Heart left ventricle (tissue), 16 donors: Measurements from ENCODE around the gene PACS2. TPM values are rescaled to one million over a fixed set of nuclear protein-coding genes. Genes with fewer than 3 reads are reported as not detected.

ENCODE experiments used
- ATAC-seq, 4 donors: fragments of 200-7000 bp; cut with Tn5 transposase; one replicate each; pipeline ENCODE4 v1.9.1; 2020 to 2022; ENCODE audit warnings: moderate library complexity in 4 of 4, mild to moderate bottlenecking in 3 of 4, moderate number of reproducible peaks in 1 of 4
- DNase-seq, 5 donors: peaks; one replicate each; pipeline ENCODE4 v3.0.0-alpha.2; 2020
- H3K27ac ChIP-seq, 12 donors: fragments of 200-600 bp; sonication (generic) in 4 of 12; one replicate each; pipeline versions ENCODE4 v1.5.0 to v1.8.0; 2016 to 2022; ENCODE audit warnings: mild to moderate bottlenecking in 2 of 12
- H3K27me3 ChIP-seq, 9 donors: fragments of 200-600 bp; sonication (generic) in 2 of 9; one replicate each; pipeline versions ENCODE4 v1.5.1 to v1.8.0; 2016 to 2022; ENCODE audit warnings: mild to moderate bottlenecking in 3 of 9
- H3K36me3 ChIP-seq, 9 donors: fragments of 200-600 bp; sonication (generic) in 2 of 9; one replicate each; pipeline versions ENCODE4 v1.5.0 to v1.8.0; 2018 to 2022; ENCODE audit warnings: mild to moderate bottlenecking in 2 of 9
- H3K4me1 ChIP-seq, 12 donors: fragments of 200-600 bp; sonication (generic) in 4 of 12; one replicate each; pipeline versions ENCODE4 v1.5.0 to v1.8.0; 2016 to 2022; ENCODE audit warnings: mild to moderate bottlenecking in 3 of 12
- H3K4me3 ChIP-seq, 12 donors: fragments of 200-600 bp; sonication (generic) in 4 of 12; one replicate each; pipeline versions ENCODE4 v1.5.0 to v1.8.0; 2017 to 2022; ENCODE audit warnings: mild to moderate bottlenecking in 9 of 12, moderate library complexity in 4 of 12
- H3K9me3 ChIP-seq, 12 donors: fragments of 200-600 bp; sonication (generic) in 4 of 12; one replicate each; pipeline versions ENCODE4 v1.5.0 to v1.8.0; 2016 to 2022; ENCODE audit warnings: mild to moderate bottlenecking in 1 of 12
- POLR2A ChIP-seq, 2 donors: fragments of 450-650 bp; IDR thresholded peaks; one replicate each; pipeline ENCODE4 v1.6.1; 2017; ENCODE audit warnings: antibody characterized with exemption in 2 of 2, mild to moderate bottlenecking in 2 of 2, moderate library complexity in 2 of 2
- WGBS, 4 donors: extraction: QIAGEN DNeasy Blood & Tissue Kit in 2 of 4; methylation state at CpG; one replicate each; pipeline versions ENCODE4 v1.1.5 to v1.1.7; 2013 to 2018; 5-methylcytosine and 5-hydroxymethylcytosine counted together
- intact Hi-C, 10 donors: fragments of 100-400 bp; cut with DNase I; formaldehyde crosslinking; loops; one replicate each; pipeline versions ENCODE4 v1.11.1 to v1.14.2; 2022
- polyA plus RNA-seq, 2 donors: library from polyadenylated mRNA; stranded (reverse); fragments of 200-250 nt; gene quantifications; one replicate each; pipeline ENCODE4 v1.2.3, GENCODE V29; 2013
- total RNA-seq, 9 donors: library from RNA; depleted of rRNA in 2 of 9; stranded (reverse); fragments of >200 nt in 2 of 9; fragmentation: NEBNext Ultra II Directional in 3 of 9; extraction: Animal tissue kit (Norgen Biotek cat#: 25700) in 3 of 9; gene quantifications; one replicate each; pipeline versions ENCODE4 v1.1.0 to v1.2.4, GENCODE V29; 2016 to 2023
- TF ChIP-seq, protein P1 (sequence below), 12 donors: fragments of 200-600 bp; sonication (generic) in 4 of 12; IDR thresholded peaks; one replicate each; pipeline versions ENCODE4 v1.5.0 to v1.8.0; 2018 to 2022; ENCODE audit warnings: antibody characterized with exemption in 12 of 12, mild to moderate bottlenecking in 5 of 12
- donor health status: ischemic (EF 13 %, LVEDD 7.1; RV severe dilation, severe dysfunction).
- donor health status: healthy with polysubstance abuse.
- donor health status: DM: no; HTN: yes; CAD: no.
- donor health status: DM: no; HTN: no; CAD: no.
- donor health status: ischemic (EF 25% LVEDD 6.9; RV normal size, moderate dysfunction).
- donor health status: ischemic (EF 25% LVEDD 5.7; RV mildly dilated, moderate dysfunction).
- donor health status: healthy.
- donor health status: DM: yes; HTN: yes; CAD: no.
- donor health status: ischemic (EF 35%, LVEDD 5.7; RV mildly dilated, moderate dysfunction).
- donor health status: nonischemic (EF 11% LVEDD 7.7; RV severe dilation, severe dysfunction).
- donor health status: DM: yes; HTN: yes; CAD: no.
- donor health status: PGD.
- donor health status: ischemic (EF 29% LVEDD 5.4; RV normal size, mild dysfunction).
- donor health status: nonischemic (EF 23%, LVEDD 6.1; RV moderate dilation, normal function).

The PACS2 gene
- total and polyA plus RNA-seq, 11 donors = 47.3 to 90.3 (median 60.8) TPM

DNA sequence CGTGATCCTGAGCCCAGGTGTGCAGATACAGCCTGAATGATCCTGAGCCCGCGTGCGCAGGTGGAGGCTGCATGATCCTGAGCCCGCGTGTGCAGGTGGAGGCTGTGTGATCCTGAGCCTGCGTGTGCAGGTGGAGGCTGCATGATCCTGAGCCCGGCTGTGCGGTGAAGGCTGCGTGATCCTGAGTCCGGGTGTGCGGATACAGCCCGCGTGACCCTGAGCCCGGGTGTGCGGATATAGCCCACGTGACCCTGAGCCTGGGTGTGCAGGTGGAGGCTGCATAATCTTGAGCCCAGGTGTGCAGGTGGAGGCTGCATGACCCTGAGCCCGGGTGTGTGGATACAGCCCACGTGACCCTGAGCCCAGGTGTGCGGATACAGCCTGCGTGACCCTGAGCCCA lies 34.0 kb upstream of the PACS2 start:
- peaks cover 0 to 10% (median 0%) of the 10 kb centered on the region in 9 donors for H3K36me3 ChIP-seq
- H3K4me1 ChIP-seq = peaks cover 0 to 18% (median 11%) of the 10 kb centered on the region in 12 donors
- TF ChIP-seq, protein P1, sequence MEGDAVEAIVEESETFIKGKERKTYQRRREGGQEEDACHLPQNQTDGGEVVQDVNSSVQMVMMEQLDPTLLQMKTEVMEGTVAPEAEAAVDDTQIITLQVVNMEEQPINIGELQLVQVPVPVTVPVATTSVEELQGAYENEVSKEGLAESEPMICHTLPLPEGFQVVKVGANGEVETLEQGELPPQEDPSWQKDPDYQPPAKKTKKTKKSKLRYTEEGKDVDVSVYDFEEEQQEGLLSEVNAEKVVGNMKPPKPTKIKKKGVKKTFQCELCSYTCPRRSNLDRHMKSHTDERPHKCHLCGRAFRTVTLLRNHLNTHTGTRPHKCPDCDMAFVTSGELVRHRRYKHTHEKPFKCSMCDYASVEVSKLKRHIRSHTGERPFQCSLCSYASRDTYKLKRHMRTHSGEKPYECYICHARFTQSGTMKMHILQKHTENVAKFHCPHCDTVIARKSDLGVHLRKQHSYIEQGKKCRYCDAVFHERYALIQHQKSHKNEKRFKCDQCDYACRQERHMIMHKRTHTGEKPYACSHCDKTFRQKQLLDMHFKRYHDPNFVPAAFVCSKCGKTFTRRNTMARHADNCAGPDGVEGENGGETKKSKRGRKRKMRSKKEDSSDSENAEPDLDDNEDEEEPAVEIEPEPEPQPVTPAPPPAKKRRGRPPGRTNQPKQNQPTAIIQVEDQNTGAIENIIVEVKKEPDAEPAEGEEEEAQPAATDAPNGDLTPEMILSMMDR (IDR thresholded peaks at IDR 0.05) = no peak
- TF ChIP-seq POLR2A (IDR thresholded peaks at IDR 0.05) = no peak
- peak in 1 of 4 donors; percentile 12 for ATAC-seq
- 95 to 98% (median 97%) methylated on average over 16 to 21 of the region's 21 CpGs for WGBS, 4 donors
- DNase-seq = no peak
- H3K27me3 ChIP-seq = no peaks in the 10 kb centered on the region
- intact Hi-C loops = loop anchor here in 8 of 10 donors (2.0 to 10.0 kb wide), 5 partner anchors 74 to 188 kb away; no protein-coding TSS in a partner anchor
- H3K4me3 ChIP-seq = no peak overlapping the region
- no peak overlapping the region for H3K27ac ChIP-seq
- no peaks in the 10 kb centered on the region for H3K9me3 ChIP-seq

DNA sequence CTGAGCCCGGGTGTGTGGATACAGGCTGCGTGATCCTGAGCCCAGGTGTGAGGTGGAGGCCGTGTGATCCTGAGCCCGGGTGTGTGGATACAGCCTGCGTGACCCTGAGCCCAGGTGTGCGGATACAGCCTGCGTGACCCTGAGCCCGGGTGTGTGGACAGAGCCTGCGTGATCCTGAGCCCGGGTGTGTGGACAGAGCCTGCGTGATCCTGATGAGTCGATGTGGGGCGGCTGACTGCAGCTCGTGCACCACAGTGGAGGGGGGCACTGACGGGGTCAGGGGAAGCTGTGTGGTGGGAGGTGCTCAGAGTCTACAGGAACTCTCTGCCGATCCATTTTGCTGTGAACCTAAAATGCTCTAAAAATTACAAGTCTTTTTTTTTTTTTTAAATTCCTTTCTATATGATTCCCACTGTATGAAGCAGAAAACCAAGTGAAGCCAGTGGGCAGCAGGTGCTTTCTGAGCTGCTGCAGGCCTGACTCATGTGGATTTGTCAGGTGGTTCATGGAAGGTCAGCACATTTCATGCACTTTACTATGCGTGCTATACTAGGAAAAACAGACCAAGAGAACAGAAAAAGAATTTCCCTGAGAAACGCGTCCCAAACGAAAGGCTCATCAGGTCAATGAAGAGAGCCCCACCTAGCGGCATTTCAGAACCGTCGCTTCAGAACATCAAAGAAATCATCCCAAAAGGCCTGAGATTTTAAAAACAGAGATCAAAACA lies 33.0 kb upstream of the PACS2 start:
- H3K9me3 ChIP-seq = no peaks in the 10 kb centered on the region
- intact Hi-C loops = loop anchor here in 9 of 10 donors (2.0 to 10.0 kb wide), 6 partner anchors 73 to 189 kb away; no protein-coding TSS in a partner anchor
- ATAC-seq (peak in 1 of 4 donors; percentile 22), DNase-seq (no peak)
- H3K36me3 ChIP-seq = peaks cover 0 to 12% (median 0%) of the 10 kb centered on the region in 9 donors
- TF ChIP-seq, protein P1 (IDR thresholded peaks at IDR 0.05) = peak; percentile 40 to 70 (median 58)
- TF ChIP-seq POLR2A (IDR thresholded peaks at IDR 0.05) = no peak
- peaks cover 0 to 16% (median 10%) of the 10 kb centered on the region in 12 donors for H3K4me1 ChIP-seq
- no peak overlapping the region for H3K4me3 ChIP-seq
- no peaks in the 10 kb centered on the region for H3K27me3 ChIP-seq
- no peak overlapping the region for H3K27ac ChIP-seq
- WGBS, 4 donors = 68 to 73% (median 69%) methylated on average over 21 to 23 of the region's 23 CpGs

GRCh38 chr14:105282098-105282725 lies 32.3 kb upstream of the PACS2 start:
- no peak overlapping the region for H3K4me3 ChIP-seq
- no peak overlapping the region for H3K27ac ChIP-seq
- H3K4me1 ChIP-seq = peaks cover 0 to 18% (median 10%) of the 10 kb centered on the region in 12 donors
- DNase-seq (no peak), ATAC-seq (no peak)
- TF ChIP-seq POLR2A (IDR thresholded peaks at IDR 0.05) = no peak
- TF ChIP-seq, protein P1 (IDR thresholded peaks at IDR 0.05) = peak in 2 of 12 donors; percentile 3 to 9
- WGBS, 4 donors = 77 to 84% (median 82%) methylated on average over 16 of the region's 16 CpGs
- no peaks in the 10 kb centered on the region for H3K27me3 ChIP-seq
- H3K9me3 ChIP-seq = no peaks in the 10 kb centered on the region
- intact Hi-C loops = loop anchor here in 9 of 10 donors (2.0 to 10.0 kb wide), 6 partner anchors 73 to 190 kb away; no protein-coding TSS in a partner anchor
- H3K36me3 ChIP-seq = peaks cover 0 to 12% (median 0%) of the 10 kb centered on the region in 9 donors

GRCh38 chr14:105283028-105283427 lies 31.5 kb upstream of the PACS2 start:
- 81 to 84% (median 82%) methylated on average over 10 of the region's 10 CpGs for WGBS, 4 donors
- ATAC-seq = no peak

More at GRCh38 chr14:105283028-105283427, 31.5 kb upstream of the PACS2 start:
- TF ChIP-seq, protein P1 (IDR thresholded peaks at IDR 0.05) = no peak
- TF ChIP-seq POLR2A (IDR thresholded peaks at IDR 0.05) = no peak
- peaks cover 0 to 16% (median 9%) of the 10 kb centered on the region in 12 donors for H3K4me1 ChIP-seq
- H3K9me3 ChIP-seq = no peaks in the 10 kb centered on the region
- no peak overlapping the region for H3K4me3 ChIP-seq
- intact Hi-C loops = loop anchor here in 9 of 10 donors (2.0 to 10.0 kb wide), 6 partner anchors 72 to 191 kb away; no protein-coding TSS in a partner anchor
- H3K27ac ChIP-seq = no peak overlapping the region
- peaks cover 0 to 12% (median 0%) of the 10 kb centered on the region in 9 donors for H3K36me3 ChIP-seq
- no peak for DNase-seq
- H3K27me3 ChIP-seq = no peaks in the 10 kb centered on the region
